Islet precursor cell (in vitro differentiated cells): Measurements from ENCODE around the gene MBLAC2.
A peak's percentile ranks its signal among the peaks of the same experiment; 100 is the strongest.

Experiments
- DNase-seq: peaks from one replicate; pipeline ENCODE4 v3.0.0-alpha.2; 2018

The MBLAC2 gene

DNA sequence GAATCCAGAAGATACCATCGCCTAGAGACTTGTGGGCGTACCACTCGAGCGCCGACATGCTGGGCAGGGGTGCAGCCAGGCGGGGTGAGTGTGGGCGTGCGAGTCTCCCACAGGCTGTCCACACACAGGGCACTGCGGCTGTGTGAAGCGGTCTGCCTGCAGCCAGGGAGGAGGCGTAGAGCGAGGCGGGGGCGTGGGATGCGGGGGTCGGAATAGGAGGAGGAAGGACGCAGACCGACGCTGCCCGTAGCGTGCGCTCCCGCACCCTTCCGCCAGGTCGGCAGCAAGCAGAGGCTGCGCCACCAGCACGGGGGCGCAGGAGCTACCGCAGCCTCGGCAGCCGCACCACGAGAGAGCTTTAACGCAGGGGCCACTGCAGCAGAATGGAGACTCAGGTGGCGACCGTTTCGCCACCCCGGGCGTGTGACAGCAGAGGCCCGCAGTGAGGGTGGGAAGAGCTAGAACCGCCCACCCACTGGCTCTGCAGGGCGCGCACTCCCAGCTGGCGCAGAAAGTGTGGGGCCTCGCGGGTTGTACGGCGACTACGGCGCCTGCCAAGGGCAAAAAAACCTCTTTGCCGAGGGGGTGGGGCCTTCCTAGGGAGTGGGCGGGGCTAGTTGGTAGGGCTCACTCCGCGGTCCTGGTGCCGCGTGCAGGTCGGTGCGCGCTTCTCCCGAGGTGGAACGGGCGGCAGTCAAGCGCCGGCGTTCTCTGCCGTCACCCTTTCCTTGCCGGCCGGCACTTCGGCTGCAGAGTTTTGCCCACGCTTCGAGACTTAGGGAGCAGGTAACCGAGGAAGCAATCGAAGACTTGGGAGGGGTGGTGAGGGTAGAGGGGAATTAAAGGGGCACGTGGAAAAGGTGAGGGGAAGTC lies at the start of gene MBLAC2, which contains the start of gene POLR3G:
Gene MBLAC2 (minus strand): TSS at position 537 of the 873 bp plus-strand sequence. CDS start 479 bp downstream, at position 58.
Gene POLR3G (plus strand): TSS at position 630 of the 873 bp plus-strand sequence. CDS start 10,704 bp downstream, outside the sequence.
- DNase-seq: peak; percentile 97

GRCh38 chr5:90519081-90519480 lies 44.5 kb upstream of the MBLAC2 start:
- no peak for DNase-seq

- DNase-seq: no peak
These were observed 44.1 kb upstream of the MBLAC2 start for GRCh38 chr5:90518661-90519060.

DNA sequence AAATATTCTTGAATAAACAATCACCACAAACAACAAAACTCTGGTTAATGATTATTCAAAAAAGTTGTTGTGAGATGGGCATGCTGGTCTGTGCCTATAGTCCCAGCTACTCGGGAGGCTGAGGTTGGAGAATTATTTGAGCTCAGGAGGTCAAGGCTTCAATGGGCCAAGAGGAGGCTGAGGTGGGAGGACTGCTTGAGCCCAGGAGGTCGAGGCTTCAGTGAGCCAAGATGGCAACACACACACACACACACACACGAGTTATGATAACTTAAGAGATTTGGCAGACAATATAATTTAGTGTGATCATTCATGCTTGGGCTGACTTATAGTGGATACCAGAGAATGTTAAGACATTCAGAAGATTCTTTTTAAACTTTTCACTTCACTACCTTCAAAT lies 39.9 kb upstream of the MBLAC2 start:
- no peak for DNase-seq

DNA sequence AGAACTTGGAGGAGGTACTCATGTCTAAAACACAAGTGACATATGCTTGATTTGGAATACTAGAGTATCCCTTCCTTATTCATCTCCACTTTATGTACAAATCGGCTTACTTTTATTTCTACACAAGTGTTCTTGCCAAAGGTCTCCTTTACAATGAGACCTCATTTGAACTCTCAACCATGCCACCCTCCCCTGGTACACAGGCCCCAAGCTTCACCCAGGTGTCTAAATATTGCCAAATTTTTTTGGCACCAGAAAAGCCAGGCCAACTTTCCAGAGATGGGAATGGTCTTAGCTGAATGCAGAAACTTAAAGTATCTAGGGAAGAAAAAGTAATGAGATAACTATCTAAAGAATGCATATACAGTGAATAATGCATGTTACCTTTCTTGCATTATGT lies 35.9 kb upstream of the MBLAC2 start:
- no peak for DNase-seq

DNA sequence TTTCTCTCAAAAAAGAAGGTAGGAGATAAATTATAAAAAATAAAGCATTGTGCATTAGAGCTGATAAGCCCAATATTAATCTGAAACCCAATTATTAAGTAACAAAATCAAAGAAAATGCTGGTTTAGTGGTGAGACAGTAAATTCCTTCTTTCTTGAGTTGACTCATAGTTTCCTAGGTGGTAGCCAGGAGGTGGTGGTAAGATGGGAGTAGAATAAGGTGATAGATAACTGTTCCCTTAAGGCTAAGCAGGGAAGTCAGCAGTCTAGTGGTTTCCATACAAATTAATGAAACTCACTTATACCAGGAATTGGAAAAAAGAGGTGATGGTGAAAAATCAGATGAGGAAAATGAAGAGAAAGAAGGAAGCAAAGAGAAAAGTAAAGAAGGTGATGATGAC lies 31.6 kb upstream of the MBLAC2 start:
- DNase-seq: no peak

- no peak for DNase-seq
These were observed 30.2 kb upstream of the MBLAC2 start for GRCh38 chr5:90504743-90505142.

- DNase-seq: no peak
These were observed 29.0 kb upstream of the MBLAC2 start for GRCh38 chr5:90503596-90503995.

GRCh38 chr5:90495146-90495545 lies 20.6 kb upstream of the MBLAC2 start:
- no peak for DNase-seq

GRCh38 chr5:90494043-90494442 lies 19.5 kb upstream of the MBLAC2 start:
- DNase-seq: no peak

GRCh38 chr5:90488791-90489190 lies 14.2 kb upstream of the MBLAC2 start:
- DNase-seq: no peak

- no peak for DNase-seq
These were observed 10.0 kb upstream of the MBLAC2 start for GRCh38 chr5:90484540-90484939.

- no peak for DNase-seq
These were observed 8.6 kb upstream of the MBLAC2 start for GRCh38 chr5:90483206-90483605.

- DNase-seq: no peak
These were observed 6.1 kb upstream of the MBLAC2 start for GRCh38 chr5:90480699-90481098.

- DNase-seq: no peak
These were observed 5.2 kb upstream of the MBLAC2 start for GRCh38 chr5:90479611-90480385.

- DNase-seq: no peak
These were observed 3.1 kb upstream of the MBLAC2 start for GRCh38 chr5:90477621-90478215.

GRCh38 chr5:90477073-90477472 lies 2.5 kb upstream of the MBLAC2 start:
- DNase-seq: no peak

- DNase-seq: no peak
These were observed 1.8 kb upstream of the MBLAC2 start for GRCh38 chr5:90476391-90476790.

- no peak for DNase-seq
These were observed 937 bp upstream of the MBLAC2 start for GRCh38 chr5:90475436-90475980.

DNA sequence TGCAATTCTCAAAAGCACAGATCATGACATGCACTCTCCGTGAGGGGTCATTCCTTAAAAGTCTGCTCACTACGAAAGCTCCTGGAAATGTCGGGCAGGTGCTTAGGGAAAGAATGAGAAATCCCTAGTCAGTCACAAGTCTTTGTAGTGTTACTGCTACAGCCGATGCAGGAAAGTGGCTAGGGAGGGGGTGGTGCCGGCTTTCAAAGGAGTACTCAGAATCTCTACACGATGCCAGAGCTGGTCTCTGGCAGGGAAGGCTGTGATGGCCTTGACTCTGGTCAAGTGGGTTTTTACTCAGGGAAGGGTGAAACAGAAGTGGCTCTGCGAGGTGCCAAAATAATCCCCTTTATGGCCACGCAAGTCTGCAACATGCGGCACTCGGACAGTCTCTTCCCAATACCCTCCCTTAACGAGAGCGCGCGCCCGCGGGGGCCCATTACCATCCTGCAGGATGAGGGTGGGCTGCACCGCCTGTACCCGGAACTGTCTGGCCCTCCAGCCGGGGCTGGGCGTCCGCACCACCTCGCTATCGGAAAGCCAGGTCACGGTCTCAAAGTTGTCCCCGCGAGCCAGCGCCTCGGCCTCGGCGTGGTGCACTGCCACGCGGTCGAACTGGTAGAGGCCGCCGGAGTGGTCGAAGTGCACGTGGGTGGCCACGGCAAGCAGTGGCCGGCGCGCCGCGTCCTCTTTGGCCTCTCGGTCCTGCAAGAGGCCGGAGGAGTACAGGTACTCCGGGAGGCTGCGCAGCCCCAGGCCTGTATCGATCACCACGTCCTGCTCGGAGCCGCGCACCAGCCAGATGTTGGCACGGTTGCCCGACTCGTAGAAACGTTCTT lies 956 bp downstream of the MBLAC2 start:
- peak; percentile 63 for DNase-seq

GRCh38 chr5:90472783-90473395 lies 1.7 kb downstream of the MBLAC2 start:
- no peak for DNase-seq

DNA sequence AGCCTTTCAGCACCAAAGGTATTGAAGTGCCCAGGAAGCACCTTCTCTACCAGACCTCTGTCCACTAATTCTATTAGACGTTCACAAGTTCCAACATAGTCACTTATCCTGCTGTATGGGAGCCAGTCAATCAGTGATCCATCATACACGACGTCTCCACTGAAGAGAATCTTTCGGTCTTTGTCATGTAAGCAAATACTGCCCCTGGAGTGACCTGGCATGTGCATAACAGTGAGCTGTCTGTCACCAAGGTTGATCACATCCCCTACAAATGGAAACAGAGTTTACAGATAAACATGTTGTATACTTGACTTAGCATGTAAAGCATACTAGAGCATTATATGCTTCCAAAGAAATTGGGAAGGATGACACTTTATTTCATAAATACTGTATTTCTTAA lies 13.3 kb downstream of the MBLAC2 start:
- no peak for DNase-seq
